Ecto neural progenitor cell (in vitro differentiated cells): ENCODE measurements around the gene DNAAF5.
"Not testable (repeated sequence)": the region's sequence is repeated elsewhere in the genome, so short reads cannot be mapped to it uniquely, and the experiment has no call there.

ENCODE experiments used
- DNase-seq: peaks from one replicate; pipeline ENCODE4 v3.0.0-alpha.2; 2018; ENCODE audit warnings: low spot score

Gene DNAAF5

DNA sequence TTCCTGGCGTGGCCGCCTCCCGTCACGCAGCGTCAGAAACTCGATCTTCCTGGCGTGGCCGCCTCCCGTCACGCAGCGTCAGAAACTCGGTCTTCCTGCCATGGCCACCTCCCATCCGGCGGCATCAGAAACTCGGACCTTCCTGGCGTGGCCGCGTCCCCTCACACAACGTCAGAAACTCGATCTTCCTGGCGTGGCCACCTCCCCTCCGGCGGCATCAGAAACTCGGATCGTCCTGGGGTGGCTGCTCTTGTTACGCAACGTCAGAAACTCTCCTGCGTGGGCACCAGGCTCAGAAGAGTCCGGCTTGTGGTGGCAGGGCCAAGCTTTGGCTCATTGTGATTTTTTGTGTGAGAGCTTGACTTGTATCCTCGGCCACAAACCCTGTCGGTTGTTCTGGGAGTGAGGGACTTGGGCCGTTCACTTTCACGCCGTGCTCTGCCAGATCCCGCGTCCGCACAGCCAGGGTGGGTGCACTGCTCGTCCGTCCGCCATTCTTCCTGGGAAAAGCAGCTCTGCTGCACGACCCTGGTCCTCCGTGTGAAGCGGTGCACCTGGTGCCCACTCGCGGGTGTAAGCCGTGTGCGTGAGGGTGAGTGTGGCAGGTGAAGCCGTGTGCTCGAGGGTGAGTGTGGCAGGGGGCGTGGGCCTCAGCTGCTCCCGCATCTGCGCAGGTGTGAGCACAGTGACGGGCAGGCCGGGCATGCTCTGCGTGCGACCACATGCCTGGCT, 56.4 kb downstream of the DNAAF5 start:
- DNase-seq: no peak

GRCh38 chr7:783556-784490, 57.3 kb downstream of the DNAAF5 start:
- DNase-seq: no peak

GRCh38 chr7:784971-785370, 58.5 kb downstream of the DNAAF5 start:
- no peak for DNase-seq

GRCh38 chr7:785416-785815, 58.9 kb downstream of the DNAAF5 start:
- DNase-seq: no peak

- DNase-seq: peak; percentile 76
Measured at GRCh38 chr7:786472-787255, 60.2 kb downstream of the DNAAF5 start.

DNA sequence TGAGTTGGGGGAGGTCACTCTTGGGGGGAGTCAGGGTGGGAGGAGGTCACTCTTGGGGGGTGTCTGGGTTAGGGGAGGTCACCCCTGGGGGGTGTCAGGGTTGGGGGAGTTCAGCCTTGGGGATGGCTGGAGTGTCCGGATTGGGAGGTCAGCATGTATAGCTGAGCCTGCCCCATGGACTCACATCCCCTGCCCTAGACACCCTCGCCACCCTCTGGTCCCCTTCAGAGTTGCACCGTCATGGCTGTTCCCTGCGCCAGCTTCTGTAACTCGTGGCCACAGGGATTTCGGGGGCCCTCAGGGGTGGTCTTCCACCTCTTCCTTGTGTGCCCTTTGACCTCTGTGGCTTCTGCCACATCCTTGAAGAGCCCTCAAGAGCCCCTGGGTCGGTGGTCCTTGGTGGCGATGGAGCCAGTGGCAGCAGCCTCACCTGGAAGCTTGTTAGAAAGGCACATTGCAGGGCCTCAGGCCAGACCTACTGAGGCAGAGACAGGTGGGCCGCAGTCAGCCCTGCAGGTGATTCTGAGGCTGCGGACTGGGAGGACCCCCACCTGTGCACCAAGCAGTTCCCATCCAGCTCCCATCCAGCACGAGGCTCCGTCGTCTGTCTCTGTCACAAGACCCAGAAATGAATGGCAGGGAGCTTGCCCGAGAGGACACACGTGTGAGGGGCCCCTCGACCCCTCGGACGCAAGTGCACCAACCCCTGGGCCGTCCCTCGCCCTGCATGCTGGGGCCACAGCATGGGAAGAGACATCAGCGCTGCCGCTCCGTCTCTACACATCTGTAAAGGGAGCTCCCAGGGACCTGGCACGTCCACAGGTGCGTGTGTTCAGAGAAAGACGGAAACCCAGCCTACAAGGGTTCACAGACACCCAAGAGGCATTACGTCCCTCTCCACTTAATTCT, 61.1 kb downstream of the DNAAF5 start:
- DNase-seq: no peak

DNA sequence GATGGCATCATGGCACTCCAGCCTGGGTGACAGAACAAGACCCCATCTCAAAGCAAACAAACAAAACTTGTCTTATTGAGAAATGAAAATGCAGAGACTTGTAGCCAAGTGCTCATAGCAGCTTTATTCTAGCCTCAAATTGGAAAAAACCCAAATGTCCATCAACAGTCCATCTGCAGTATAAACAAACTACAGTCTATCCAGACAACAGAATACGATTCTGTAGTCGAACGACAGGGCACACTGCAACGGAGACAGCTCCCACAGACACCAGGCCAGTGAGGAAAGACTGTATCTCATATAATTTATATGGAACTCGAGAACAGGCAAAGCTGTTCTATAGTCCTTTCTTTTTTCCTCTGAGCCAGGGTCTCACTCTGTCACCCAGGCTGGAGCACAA, 65.0 kb downstream of the DNAAF5 start:
- no peak for DNase-seq

- no peak for DNase-seq
Measured at GRCh38 chr7:794207-794606, 67.7 kb downstream of the DNAAF5 start.

DNA sequence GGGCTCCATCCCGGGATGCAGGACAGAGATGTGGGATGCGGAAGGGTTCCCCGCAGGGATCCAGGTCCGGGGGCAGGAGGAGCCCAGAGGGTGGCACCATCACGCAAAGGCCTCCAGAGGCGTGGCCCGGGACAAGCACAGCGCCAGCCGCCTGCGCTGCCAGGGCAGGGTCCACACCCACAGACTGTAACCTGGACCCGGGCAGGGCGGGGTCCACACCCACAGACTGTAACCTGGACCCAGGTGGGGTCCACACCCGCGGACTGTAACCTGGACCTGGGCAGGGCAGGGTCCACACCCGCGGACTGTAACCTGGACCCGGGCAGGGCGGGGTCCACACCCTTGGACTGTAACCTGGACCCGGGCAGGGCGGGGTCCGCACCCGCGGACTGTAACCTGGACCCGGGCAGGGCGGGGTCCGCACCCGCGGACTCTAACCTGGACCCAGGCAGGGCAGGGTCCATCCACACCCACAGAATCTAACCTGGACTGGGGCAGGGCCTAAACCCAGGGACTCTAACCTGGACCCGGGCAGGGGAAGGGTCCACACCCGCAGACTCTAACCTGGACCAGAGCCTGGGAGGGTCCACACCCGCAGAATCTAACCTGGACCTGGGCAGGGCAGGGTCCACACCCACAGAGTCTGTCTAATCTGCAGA, 68.3 kb downstream of the DNAAF5 start:
- DNase-seq: no peak

DNA sequence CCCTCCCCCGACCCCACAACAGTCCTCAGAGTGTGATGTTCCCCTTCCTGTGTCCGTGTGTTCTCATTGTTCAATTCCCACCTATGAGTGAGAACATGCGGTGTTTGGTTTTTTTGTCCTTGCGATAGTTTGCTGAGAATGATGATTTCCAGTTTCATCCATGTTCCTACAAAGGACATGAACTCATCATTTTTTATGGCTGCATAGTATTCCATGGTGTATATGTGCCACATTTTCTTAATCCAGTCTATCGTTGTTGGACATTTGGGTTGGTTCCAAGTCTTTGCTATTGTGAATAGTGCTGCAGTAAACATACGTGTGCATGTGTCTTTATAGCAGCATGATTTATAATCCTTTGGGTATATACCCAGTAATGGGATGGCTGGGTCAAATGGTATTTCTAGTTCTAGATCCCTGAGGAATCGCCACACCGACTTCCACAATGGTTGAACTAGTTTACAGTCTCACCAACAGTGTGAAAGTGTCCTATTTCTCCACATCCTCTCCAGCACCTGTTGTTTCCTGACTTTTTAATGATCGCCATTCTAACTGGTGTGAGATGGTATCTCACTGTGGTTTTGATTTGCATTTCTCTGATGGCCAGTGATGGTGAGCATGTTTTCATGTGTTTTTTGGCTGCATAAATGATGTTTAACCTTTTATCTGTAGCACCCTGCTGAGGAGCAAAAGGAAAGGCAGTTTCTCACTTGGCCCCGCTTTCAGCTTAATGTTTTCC, 70.1 kb downstream of the DNAAF5 start:
- DNase-seq: not testable (repeated sequence)

GRCh38 chr7:798921-799470, 72.5 kb downstream of the DNAAF5 start:
- DNase-seq: no peak

- DNase-seq: no peak
Measured at GRCh38 chr7:800692-801091, 74.2 kb downstream of the DNAAF5 start.

DNA sequence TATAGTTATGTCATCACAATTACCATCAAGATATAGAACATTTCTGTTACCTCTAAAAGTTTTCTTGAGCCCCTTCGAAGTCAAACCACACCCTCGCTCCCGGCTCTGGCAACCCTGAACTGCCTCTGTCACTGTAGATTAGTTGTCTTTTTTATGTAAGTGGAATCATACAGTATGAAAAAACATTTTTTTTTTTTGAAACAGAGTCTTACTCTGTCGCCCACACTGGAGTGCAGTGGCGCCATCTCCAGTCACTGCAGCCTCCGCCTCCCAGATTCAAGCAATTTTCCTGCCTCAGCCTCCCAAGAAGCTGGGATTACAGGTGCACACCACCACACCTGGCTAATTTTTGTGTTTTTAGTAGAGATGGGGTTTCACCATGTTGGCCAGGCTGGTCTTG, 74.9 kb downstream of the DNAAF5 start:
- DNase-seq: not testable (repeated sequence)

GRCh38 chr7:801940-802381, 75.5 kb downstream of the DNAAF5 start:
- DNase-seq: no peak

- DNase-seq: no peak
Measured at GRCh38 chr7:802500-803242, 76.2 kb downstream of the DNAAF5 start.

DNA sequence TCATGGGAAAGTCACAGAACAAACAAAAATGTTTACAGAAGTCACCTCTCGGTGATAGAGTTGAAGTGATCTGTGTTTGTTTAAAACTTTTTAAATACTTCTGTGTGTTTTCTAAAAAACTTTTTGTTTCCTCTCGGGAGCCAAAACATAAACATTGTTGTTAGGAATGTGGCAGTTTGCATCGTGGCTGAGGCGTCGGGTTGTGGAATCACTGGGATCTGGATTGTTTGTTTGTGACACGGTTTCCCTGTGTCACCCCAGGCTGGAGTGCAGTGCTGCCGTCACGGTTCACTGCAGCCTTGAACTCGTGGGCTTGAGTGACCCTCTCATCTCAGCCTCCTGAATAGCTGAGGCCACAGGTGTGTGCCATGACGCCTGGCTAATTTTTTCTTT, 76.7 kb downstream of the DNAAF5 start:
- DNase-seq: no peak

DNA sequence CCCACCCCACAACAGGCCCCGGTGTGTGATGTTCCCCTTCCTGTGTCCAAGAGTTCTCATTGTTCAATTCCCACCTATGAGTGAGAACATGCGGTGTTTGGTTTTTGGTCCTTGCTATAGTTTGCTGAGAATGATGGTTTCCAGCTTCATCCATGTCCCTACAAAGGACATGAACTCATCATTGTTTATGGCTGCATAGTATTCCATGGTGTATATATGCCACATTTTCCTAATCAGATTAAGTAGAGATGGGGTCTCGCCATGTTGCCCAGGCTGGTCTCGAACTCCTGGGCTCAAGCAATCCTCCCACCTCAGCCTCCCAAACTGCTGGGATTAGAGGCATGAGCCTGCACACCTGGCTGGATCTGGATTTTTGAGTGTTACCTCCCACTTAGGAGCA, 77.3 kb downstream of the DNAAF5 start:
- not testable (repeated sequence) for DNase-seq

DNA sequence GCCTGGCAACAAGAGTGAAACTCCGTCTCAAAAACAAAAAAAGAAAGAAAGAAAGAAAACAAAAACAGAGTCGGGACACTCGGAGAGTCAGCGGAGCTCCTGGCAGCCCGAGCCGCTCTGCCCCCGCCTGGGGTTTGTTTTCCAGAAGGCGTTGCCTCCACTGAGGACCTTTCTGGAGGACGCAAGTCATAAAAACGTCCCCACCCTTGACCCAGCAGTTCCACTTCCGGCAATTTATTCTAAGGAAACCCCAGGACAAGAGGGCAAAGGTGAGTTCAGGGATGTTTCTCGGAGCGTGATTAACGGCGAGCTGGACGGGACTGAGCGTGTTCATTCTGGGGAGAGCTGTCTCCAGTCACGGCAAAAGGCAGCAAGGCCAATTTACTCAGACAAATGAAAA, 78.8 kb downstream of the DNAAF5 start:
- no peak for DNase-seq
